Endothelial cell of umbilical vein (primary cell): ENCODE measurements around the gene OGDH. TPM values are rescaled to one million over a fixed set of nuclear protein-coding genes. Genes with fewer than 3 reads are reported as not detected.
A peak's percentile ranks its signal among the peaks of the same experiment; 100 is the strongest.

Experiments used
- BruUV-seq: library from RNA; stranded (reverse); fragments of 400-500 nt; replicated peaks from 2 replicates; lab custom pipeline; 2021; lab: Mats Ljungman, UMichigan
- CTCF ChIA-PET: fragments of 300-600, 350-600 bp; sonication (Branson Sonifier 250); formaldehyde crosslinking; loops from one replicate; lab custom pipeline; 2021; ENCODE audit warnings: antibody characterized with exemption, inconsistent platforms; lab: Charles Lee
- POLR2A ChIA-PET: fragments of 300-600, 350-600 bp; sonication (Branson Sonifier 250); formaldehyde crosslinking; loops from one replicate; lab custom pipeline; 2021; ENCODE audit warnings: antibody characterized with exemption, inconsistent platforms; lab: Charles Lee
- DNase-seq: peaks from one replicate; pipeline ENCODE4 v3.0.0-alpha.2; 2011; ENCODE audit warnings: low read depth, low spot score
- FAIRE-seq: peaks from 2 replicates; lab custom pipeline; 2011; peaks lifted over from hg19 to GRCh38; lab: Jason Lieb, UNC
- H2AFZ ChIP-seq: 2 replicates; pipeline ENCODE4 v1.6.0; 2012; ENCODE audit warnings: low read depth, low read length, control low read depth, inconsistent platforms
- H3K27ac ChIP-seq: 2 replicates; pipeline ENCODE4 v1.5.1; 2011; ENCODE audit warnings: low read depth, mild to moderate bottlenecking, control low read depth, low read length, moderate library complexity; ENCODE audit not compliant: insufficient read depth
- H3K27me3 ChIP-seq, 2 experiments: 2 replicates each; pipeline versions ENCODE4 v1.6.0 to v1.6.1; 2011; ENCODE audit warnings: low read length in 2 of 2, mixed read lengths in 1 of 2; ENCODE audit not compliant: control insufficient read depth in 2 of 2, insufficient read depth in 2 of 2
- H3K36me3 ChIP-seq, 2 experiments: 2 replicates in 1 of 2; 3 replicates in 1 of 2; pipeline ENCODE4 v1.5.1; 2011; ENCODE audit warnings: low read length in 2 of 2, mild to moderate bottlenecking in 1 of 2, moderate library complexity in 1 of 2; ENCODE audit not compliant: control insufficient read depth in 2 of 2, insufficient read depth in 2 of 2; ENCODE audit errors: extremely low read depth in 1 of 2
- H3K4me1 ChIP-seq: 3 replicates; pipeline ENCODE4 v1.5.1; 2011; ENCODE audit warnings: mild to moderate bottlenecking, low read length; ENCODE audit not compliant: control insufficient read depth, insufficient read depth; ENCODE audit errors: extremely low read depth
- H3K4me2 ChIP-seq: 2 replicates; pipeline ENCODE4 v1.6.1; 2011; ENCODE audit warnings: low read length, control low read depth, mixed read lengths; ENCODE audit not compliant: insufficient read depth
- H3K4me3 ChIP-seq, 3 experiments: fragments of 200-600 bp in 1 of 3; sonication (generic), shearing (Covaris generic) in 1 of 3; replicated peaks in 1 of 3; 2 replicates each; pipeline ENCODE4 v1.5.1; 2011 to 2016; ENCODE audit warnings: control low read depth in 3 of 3, low read length in 3 of 3, mild to moderate bottlenecking in 2 of 3, inconsistent platforms in 1 of 3, low read depth in 1 of 3, moderate library complexity in 1 of 3; ENCODE audit not compliant: insufficient read depth in 1 of 3
- H3K79me2 ChIP-seq: 2 replicates; pipeline ENCODE4 v1.6.0; 2012; ENCODE audit warnings: low read length, inconsistent platforms; ENCODE audit not compliant: control insufficient read depth, insufficient read depth
- H3K9ac ChIP-seq: replicated peaks from 2 replicates; pipeline ENCODE3; 2011; ENCODE audit warnings: low read length, control low read depth; ENCODE audit not compliant: insufficient read depth; ENCODE audit errors: extremely low read depth
- H3K9me1 ChIP-seq: replicated peaks from 3 replicates; pipeline ENCODE4 v1.6.0; 2011; ENCODE audit warnings: mild to moderate bottlenecking, low read length; ENCODE audit not compliant: control insufficient read depth, insufficient read depth; ENCODE audit errors: extremely low read depth
- H3K9me3 ChIP-seq: replicated peaks from 2 replicates; pipeline ENCODE4 v1.5.1; 2012; ENCODE audit warnings: low read length, inconsistent platforms; ENCODE audit not compliant: control insufficient read depth, insufficient read depth
- H4K20me1 ChIP-seq: replicated peaks from 2 replicates; pipeline ENCODE3; 2011; ENCODE audit warnings: mild to moderate bottlenecking, low read length; ENCODE audit not compliant: control insufficient read depth, insufficient read depth; ENCODE audit errors: extremely low read depth
- EZH2 ChIP-seq: IDR thresholded peaks from 2 replicates; pipeline ENCODE4 v1.6.1; 2012; ENCODE audit warnings: borderline replicate concordance, low read depth, mild to moderate bottlenecking, moderate library complexity, low read length, inconsistent platforms; ENCODE audit not compliant: severe bottlenecking
- FOS ChIP-seq: IDR thresholded peaks from 2 replicates; pipeline ENCODE4 v1.6.1; 2011; ENCODE audit warnings: mild to moderate bottlenecking, low read length, moderate library complexity, borderline replicate concordance; ENCODE audit not compliant: insufficient read depth
- GATA2 ChIP-seq: IDR thresholded peaks from 2 replicates; pipeline ENCODE4 v1.7.0; 2011; ENCODE audit warnings: low read depth, mild to moderate bottlenecking, moderate library complexity, mixed read lengths, low read length; ENCODE audit not compliant: insufficient read length, insufficient read depth
- JUN ChIP-seq: IDR thresholded peaks from 2 replicates; pipeline ENCODE4 v1.6.1; 2011; ENCODE audit warnings: borderline replicate concordance, low read depth; ENCODE audit not compliant: insufficient read length, insufficient read depth
- MAX ChIP-seq: IDR thresholded peaks from 2 replicates; pipeline ENCODE4 v1.6.1; 2011; ENCODE audit not compliant: insufficient read depth, insufficient read length
- MYC ChIP-seq: IDR thresholded peaks from one replicate; pipeline ENCODE4 v1.6.1; 2011; ENCODE audit warnings: mild to moderate bottlenecking, low read depth, low read length
- POLR2A ChIP-seq: IDR thresholded peaks from 2 replicates; pipeline ENCODE4 v1.6.1; 2012; ENCODE audit warnings: low read depth, mild to moderate bottlenecking, control low read depth, low read length
- POLR2AphosphoS5 ChIP-seq: IDR thresholded peaks from 2 replicates; pipeline ENCODE4 v1.6.1; 2012; ENCODE audit warnings: low read depth, mild to moderate bottlenecking, control low read depth, low read length, moderate library complexity; ENCODE audit not compliant: insufficient read depth
- dilution Hi-C: fragments of 300-500 bp; cut with MboI; formaldehyde crosslinking; loops from one replicate; pipeline ENCODE4 v1.15.0; 2019; ENCODE audit warnings: low sequenced_read_pairs; ENCODE audit not compliant: extremely low pct_ligation_motif_present
- intact Hi-C: fragments of 100-400 bp; cut with micrococcal nuclease; formaldehyde crosslinking; loops from one replicate; pipeline ENCODE4 v1.10.0; 2022
- polyA plus RNA-seq, 4 experiments: library from polyadenylated mRNA; depleted of rRNA in 3 of 4; stranded (reverse) in 3 of 4; unstranded in 1 of 4; fragments of >200 nt; gene quantifications; 2 replicates each; pipeline versions ENCODE4 v1.2.1 to v1.2.3, GENCODE V29; 2011 to 2012; ENCODE audit warnings: missing spikeins in 1 of 4
- total RNA-seq: library from RNA; stranded (reverse); gene quantifications from 2 replicates; pipeline ENCODE4 v1.2.3, GENCODE V29; 2021
- TF ChIP-seq, protein P1 (sequence below), 2 donors: IDR thresholded peaks; 1 replicate in 1 of 2; 2 replicates in 1 of 2; pipeline ENCODE4 v1.5.1; 2011; ENCODE audit warnings: low read length in 2 of 2, mild to moderate bottlenecking in 2 of 2, moderate library complexity in 2 of 2, control low read depth in 1 of 2, inconsistent platforms in 1 of 2, low read depth in 1 of 2; ENCODE audit not compliant: insufficient read depth in 1 of 2; ENCODE audit errors: extremely low read depth in 1 of 2

The OGDH gene
- total and polyA plus RNA-seq, 2 donors (not counting 3 experiments of a cell fraction or from before 2014, with no cell fraction given) = 88.9 to 92.9 TPM

- H3K9me3 ChIP-seq = no peaks in the 10 kb centered on the region
- no peaks in the 10 kb centered on the region for H3K27me3 ChIP-seq
- BruUV-seq = no TSS peak
- peaks cover 2% of the 10 kb centered on the region in 2 experiments for H3K36me3 ChIP-seq
- dilution Hi-C loops (no loop called here), intact Hi-C loops (no loop called here)
- no peak overlapping the region for H3K4me2 ChIP-seq
- no peak overlapping the region for H3K4me3 ChIP-seq
- H3K9me1 ChIP-seq = no peaks in the 10 kb centered on the region
- ChIA-PET POLR2A (no interaction called here), CTCF (interaction anchor here (1.1 to 1.6 kb wide), 4 partner anchors 7 to 14 kb away, joined by 4 to 5 read pairs (median 4); no protein-coding TSS in a partner anchor)
- H4K20me1 ChIP-seq = no peaks in the 10 kb centered on the region
- peak overlapping the region; percentile 19 for H3K27ac ChIP-seq
- DNase-seq (peak; percentile 72), FAIRE-seq (no peak)
- H2AFZ ChIP-seq = no peak overlapping the region
- peaks cover 3% of the 10 kb centered on the region for H3K79me2 ChIP-seq
- H3K9ac ChIP-seq = no peak overlapping the region
- TF ChIP-seq MAX (no peak), POLR2A (no peak), FOS (no peak), EZH2 (no peak), GATA2 (no peak), JUN (no peak), POLR2AphosphoS5 (no peak), MYC (no peak)
- TF ChIP-seq, protein P1, sequence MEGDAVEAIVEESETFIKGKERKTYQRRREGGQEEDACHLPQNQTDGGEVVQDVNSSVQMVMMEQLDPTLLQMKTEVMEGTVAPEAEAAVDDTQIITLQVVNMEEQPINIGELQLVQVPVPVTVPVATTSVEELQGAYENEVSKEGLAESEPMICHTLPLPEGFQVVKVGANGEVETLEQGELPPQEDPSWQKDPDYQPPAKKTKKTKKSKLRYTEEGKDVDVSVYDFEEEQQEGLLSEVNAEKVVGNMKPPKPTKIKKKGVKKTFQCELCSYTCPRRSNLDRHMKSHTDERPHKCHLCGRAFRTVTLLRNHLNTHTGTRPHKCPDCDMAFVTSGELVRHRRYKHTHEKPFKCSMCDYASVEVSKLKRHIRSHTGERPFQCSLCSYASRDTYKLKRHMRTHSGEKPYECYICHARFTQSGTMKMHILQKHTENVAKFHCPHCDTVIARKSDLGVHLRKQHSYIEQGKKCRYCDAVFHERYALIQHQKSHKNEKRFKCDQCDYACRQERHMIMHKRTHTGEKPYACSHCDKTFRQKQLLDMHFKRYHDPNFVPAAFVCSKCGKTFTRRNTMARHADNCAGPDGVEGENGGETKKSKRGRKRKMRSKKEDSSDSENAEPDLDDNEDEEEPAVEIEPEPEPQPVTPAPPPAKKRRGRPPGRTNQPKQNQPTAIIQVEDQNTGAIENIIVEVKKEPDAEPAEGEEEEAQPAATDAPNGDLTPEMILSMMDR (IDR thresholded peaks at IDR 0.05; ENCODE audit: extremely low read depth in 1 of 2, insufficient read depth in 1 of 2, low read depth in 1 of 2, low read length in 2 of 2) = no peak
- peaks cover 29% of the 10 kb centered on the region for H3K4me1 ChIP-seq
Observed at GRCh38 chr7:44631458-44632115, 25.2 kb downstream of the OGDH start.
